Subcutaneous abdominal adipose tissue (tissue), 5 donors: Measurements from ENCODE around the gene N4BP3.

Experiments used
- H3K27ac ChIP-seq: one replicate; pipeline ENCODE4 v1.7.0; 2013; ENCODE audit warnings: low read depth, mild to moderate bottlenecking, inconsistent platforms, low read length, moderate library complexity
- H3K27me3 ChIP-seq, 5 donors: one replicate each; pipeline ENCODE4 v1.7.0; 2013; ENCODE audit warnings: low read length in 5 of 5, inconsistent platforms in 1 of 5; ENCODE audit not compliant: control insufficient read depth in 5 of 5, insufficient read depth in 4 of 5
- H3K36me3 ChIP-seq, 5 donors: one replicate each; pipeline ENCODE4 v1.7.0; 2013; ENCODE audit warnings: low read length in 5 of 5; ENCODE audit not compliant: control insufficient read depth in 5 of 5, insufficient read depth in 5 of 5
- H3K4me1 ChIP-seq, 5 donors: one replicate each; pipeline ENCODE4 v1.7.0; 2013; ENCODE audit warnings: low read length in 5 of 5, mild to moderate bottlenecking in 3 of 5, moderate library complexity in 1 of 5; ENCODE audit not compliant: control insufficient read depth in 5 of 5, insufficient read depth in 5 of 5
- H3K4me3 ChIP-seq, 5 donors: one replicate each; pipeline ENCODE4 v1.7.0; 2013; ENCODE audit warnings: low read length in 5 of 5, low read depth in 1 of 5
- H3K9ac ChIP-seq, 5 donors: one replicate each; pipeline ENCODE4 v1.7.0; 2013; ENCODE audit warnings: low read length in 5 of 5, mild to moderate bottlenecking in 4 of 5, moderate library complexity in 3 of 5
- H3K9me3 ChIP-seq, 5 donors: one replicate each; pipeline ENCODE4 v1.7.0; 2013; ENCODE audit warnings: low read length in 5 of 5; ENCODE audit not compliant: control insufficient read depth in 5 of 5
- donor health status: healthy.
- donor health status: healthy.
- donor health status: healthy.
- donor health status: healthy.
- donor health status: healthy.

Gene N4BP3

DNA sequence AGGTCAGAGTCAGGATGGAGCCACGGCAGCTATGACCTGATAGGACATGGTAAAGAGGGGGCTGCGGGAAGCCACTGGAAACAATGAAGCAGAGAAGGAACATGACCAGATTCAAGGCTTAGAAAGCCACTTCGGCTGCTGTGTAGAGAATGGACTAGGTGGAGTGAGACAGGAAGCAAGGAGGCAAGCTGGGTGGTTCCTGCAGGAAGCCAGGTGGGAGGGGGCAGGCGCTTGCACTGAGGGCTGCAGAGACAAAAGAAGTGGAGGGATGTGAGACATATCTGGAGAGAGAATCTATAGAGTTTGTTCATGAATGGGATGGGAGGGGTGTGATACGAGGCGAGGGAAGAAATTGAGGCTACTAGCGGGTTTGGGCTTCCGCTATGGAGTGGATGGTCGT is 19.0 kb upstream of the N4BP3 start:
- Histone ChIP-seq H3K9me3 (peaks cover 0 to 7% (median 0%) of the 10 kb centered on the region in 5 donors), H3K36me3 (no peaks in the 10 kb centered on the region), H3K27me3 (no peaks in the 10 kb centered on the region), H3K9ac (no peak overlapping the region), H3K4me3 (no peak overlapping the region), H3K27ac (no peak overlapping the region), H3K4me1 (no peaks in the 10 kb centered on the region)

DNA sequence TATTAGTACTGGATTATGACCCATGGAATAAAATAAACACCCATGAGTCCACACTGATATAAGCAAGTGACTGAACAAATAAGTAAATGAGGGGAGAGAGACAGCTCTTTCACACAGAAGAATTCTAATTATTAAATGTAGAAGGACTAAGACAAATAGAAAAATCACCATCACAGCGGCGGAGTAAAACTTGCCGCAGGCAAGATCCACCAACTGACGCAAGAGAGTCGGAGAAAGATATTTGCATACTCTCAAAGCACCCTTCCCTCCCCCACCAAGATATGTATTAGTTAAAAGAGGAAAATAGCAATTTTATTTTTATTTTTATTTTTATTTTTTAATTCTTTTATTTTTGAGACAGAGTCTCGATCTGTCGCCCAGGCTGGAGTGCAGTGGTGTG is 14.6 kb upstream of the N4BP3 start:
- Histone ChIP-seq H3K27me3 (no peaks in the 10 kb centered on the region), H3K36me3 (no peaks in the 10 kb centered on the region), H3K4me1 (no peaks in the 10 kb centered on the region), H3K9ac (no peak overlapping the region), H3K4me3 (no peak overlapping the region), H3K27ac (no peak overlapping the region), H3K9me3 (no peaks in the 10 kb centered on the region)

DNA sequence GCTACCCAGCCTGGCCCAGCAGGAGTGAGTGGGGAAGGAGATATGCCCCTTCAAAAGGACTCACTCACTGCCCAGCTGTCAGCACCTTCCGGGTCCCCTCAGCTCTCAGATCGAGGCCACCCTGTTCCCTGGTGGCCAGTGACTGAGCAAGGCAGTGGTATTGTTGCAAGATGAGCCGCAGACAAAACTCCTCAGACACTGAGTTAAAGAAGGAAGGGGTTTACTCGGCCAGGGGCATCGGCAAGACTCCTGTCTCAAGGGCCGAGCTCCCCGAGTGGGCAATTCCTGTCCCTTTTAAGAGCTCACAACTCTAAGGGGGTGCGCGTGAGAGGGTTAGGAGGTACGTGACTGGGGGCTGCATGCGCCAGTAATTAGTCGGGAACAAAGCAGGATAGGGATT is 9.7 kb upstream of the N4BP3 start:
- Histone ChIP-seq H3K4me1 (peaks cover 0 to 5% (median 0%) of the 10 kb centered on the region in 5 donors), H3K27ac (no peak overlapping the region), H3K27me3 (peaks cover 0 to 10% (median 3%) of the 10 kb centered on the region in 5 donors), H3K4me3 (no peak overlapping the region), H3K9me3 (no peaks in the 10 kb centered on the region), H3K36me3 (no peaks in the 10 kb centered on the region), H3K9ac (no peak overlapping the region)

DNA sequence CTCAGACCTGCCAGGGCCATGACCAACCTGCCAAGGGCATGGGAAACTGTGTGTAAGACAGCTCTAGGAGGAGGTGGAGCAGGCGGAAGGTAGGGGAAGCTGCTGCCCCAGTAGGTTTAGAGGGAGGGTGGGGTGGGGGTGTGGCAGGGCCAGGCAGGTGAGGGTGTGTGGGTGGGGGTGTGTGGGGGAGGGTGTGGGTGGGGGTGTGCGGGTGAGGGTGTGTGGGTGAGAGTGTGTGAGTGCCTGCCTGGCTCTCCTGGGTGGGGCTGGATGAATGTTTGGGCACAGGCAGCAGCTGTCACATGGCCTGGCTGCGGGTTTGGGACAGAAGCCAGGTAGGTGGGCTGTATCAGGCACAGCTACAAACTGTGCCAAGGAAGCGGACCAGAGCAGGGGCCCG is 8.8 kb upstream of the N4BP3 start:
- Histone ChIP-seq H3K27me3 (peaks cover 0 to 10% (median 3%) of the 10 kb centered on the region in 5 donors), H3K4me1 (peaks cover 0 to 11% (median 5%) of the 10 kb centered on the region in 5 donors), H3K9me3 (no peaks in the 10 kb centered on the region), H3K27ac (no peak overlapping the region), H3K4me3 (no peak overlapping the region), H3K9ac (no peak overlapping the region), H3K36me3 (no peaks in the 10 kb centered on the region)

DNA sequence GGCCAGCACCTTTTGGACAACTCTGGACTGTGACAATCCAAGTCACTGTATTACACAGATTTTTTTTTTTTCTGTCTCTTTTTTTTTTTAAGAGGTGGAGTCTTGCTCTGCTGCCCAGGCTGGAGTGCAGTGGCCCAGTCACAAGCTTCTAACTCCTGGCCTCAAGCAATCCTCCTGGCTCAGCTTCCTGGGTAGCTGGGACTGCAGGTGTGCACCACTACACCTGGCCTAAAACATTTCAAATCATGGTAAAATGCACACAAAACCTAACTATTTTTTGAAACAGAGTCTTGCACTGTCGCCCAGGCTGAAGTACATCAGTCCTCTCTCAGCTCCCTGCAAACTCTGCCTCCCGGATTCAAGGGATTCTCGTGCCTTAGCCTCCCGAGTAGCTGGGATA is 7.2 kb upstream of the N4BP3 start:
- Histone ChIP-seq H3K9me3 (no peaks in the 10 kb centered on the region), H3K27me3 (peaks cover 0 to 10% (median 4%) of the 10 kb centered on the region in 5 donors), H3K4me1 (peaks cover 0 to 11% (median 5%) of the 10 kb centered on the region in 5 donors), H3K27ac (no peak overlapping the region), H3K9ac (no peak overlapping the region), H3K36me3 (no peaks in the 10 kb centered on the region), H3K4me3 (no peak overlapping the region)

DNA sequence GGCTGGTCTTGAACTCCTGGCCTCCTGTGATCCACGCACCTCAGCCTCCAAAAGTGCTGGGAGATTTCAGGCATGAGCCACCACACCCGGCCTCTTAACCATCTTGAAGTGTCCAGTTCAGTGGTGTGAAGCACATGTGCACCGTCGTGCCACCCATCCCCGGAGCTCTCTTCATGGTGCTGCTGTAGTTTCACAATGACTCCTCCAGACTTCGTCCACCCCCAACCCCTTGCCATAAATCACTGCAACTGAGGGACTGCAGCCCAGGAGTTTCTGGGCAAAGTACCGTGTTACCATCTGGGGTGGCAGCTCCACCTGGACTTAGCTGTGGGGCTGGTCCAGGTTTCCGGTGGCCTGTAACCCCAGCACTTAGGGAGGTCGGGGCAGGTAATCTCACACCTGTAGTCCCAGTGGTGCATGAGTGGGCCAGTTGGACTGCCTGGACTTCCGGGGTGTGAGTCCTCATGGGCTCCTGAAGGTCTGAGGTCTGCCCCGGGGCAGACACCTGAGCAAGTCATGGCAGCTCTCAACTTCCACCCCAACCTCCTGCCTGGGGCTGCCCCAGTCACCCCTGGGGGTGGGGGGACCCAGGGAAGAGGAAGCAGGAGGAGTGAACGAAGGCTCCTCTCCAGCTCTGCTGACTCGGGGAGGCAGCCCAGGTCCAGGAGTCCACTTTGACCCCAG is 6.6 kb upstream of the N4BP3 start:
- peaks cover 0 to 10% (median 4%) of the 10 kb centered on the region in 5 donors for H3K27me3 ChIP-seq
- no peak overlapping the region for H3K9ac ChIP-seq
- no peak overlapping the region for H3K4me3 ChIP-seq
- no peaks in the 10 kb centered on the region for H3K36me3 ChIP-seq
- H3K4me1 ChIP-seq, result peaks cover 0 to 11% (median 5%) of the 10 kb centered on the region in 5 donors
- H3K27ac ChIP-seq, result no peak overlapping the region
- H3K9me3 ChIP-seq, result no peaks in the 10 kb centered on the region

DNA sequence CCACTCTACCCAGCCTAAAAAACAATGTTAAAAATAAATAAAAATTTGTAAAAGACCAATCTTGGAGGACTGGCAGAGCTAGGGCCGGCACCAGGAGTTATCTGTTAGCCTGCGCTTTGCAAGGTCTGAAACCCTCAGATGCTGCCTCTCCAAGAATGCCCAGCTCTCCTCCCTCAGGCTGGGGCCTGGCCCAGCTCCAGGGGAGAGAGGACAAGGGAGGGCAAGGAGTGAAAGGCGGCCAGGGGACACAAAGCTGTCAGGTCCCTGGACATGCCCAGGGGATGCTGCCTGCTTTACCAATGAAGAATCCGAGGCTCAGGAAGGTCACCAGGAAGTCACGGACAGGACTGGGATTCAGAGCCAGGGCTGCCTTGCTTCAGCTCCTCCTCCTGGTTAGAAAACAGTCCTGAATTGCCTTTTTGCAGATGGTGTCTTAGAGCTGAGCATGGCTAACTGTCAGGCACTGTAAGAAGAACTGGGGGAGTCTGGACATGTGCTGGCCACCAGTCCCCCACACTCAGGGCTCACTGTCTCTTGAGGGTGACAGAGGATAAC is 5.5 kb upstream of the N4BP3 start:
- H3K4me1 ChIP-seq, result peaks cover 0 to 12% (median 7%) of the 10 kb centered on the region in 5 donors
- no peaks in the 10 kb centered on the region for H3K36me3 ChIP-seq
- H3K27me3 ChIP-seq, result peaks cover 0 to 10% (median 4%) of the 10 kb centered on the region in 5 donors
- no peak overlapping the region for H3K9ac ChIP-seq
- H3K9me3 ChIP-seq, result peaks cover 0 to 3% (median 0%) of the 10 kb centered on the region in 5 donors
- H3K4me3 ChIP-seq, result no peak overlapping the region
- no peak overlapping the region for H3K27ac ChIP-seq

DNA sequence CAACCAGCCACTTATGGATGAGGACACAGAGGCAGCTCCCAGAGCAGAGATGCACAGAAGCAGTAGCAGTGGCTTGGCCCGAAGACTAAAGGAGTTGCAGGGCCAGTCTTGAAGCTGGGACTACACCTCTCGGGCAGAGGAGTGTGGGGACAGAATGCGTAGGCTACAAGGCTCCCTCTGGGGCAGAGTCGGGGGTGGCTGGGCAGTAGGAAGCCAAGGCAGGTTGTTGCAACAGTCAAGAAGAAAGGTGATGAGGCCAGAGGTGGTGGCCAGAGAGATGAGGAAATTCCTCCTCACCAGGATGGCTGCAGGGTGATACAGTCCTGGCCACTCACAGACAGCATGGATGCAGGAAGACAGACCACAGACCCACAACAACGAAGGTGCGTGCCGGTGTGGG is 4.9 kb upstream of the N4BP3 start:
- no peak overlapping the region for H3K27ac ChIP-seq
- H3K36me3 ChIP-seq, result no peaks in the 10 kb centered on the region
- peaks cover 0 to 15% (median 10%) of the 10 kb centered on the region in 5 donors for H3K4me1 ChIP-seq
- peaks cover 0 to 3% (median 0%) of the 10 kb centered on the region in 5 donors for H3K9me3 ChIP-seq
- peaks cover 0 to 10% (median 4%) of the 10 kb centered on the region in 5 donors for H3K27me3 ChIP-seq
- H3K4me3 ChIP-seq, result no peak overlapping the region
- no peak overlapping the region for H3K9ac ChIP-seq

DNA sequence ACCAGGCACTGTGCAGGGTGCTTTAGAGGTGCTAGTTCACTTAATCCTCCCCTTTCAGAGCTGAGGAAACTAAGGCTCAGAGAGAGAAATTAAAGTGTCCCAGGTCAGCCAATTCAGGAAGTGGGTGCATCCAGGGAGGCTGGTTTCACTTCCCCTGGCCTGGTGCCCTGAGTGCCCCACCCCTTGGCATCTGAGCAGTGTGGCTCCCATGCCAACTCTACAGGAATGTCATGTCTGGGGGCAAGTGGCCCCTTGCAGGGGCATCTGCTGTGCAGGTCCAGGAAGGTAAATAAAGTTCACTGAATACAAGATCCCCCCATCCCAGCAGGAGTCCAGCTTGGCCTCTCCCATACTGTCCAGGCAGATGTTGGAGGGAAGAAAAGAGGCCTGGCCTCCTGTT is 4.4 kb upstream of the N4BP3 start:
- H3K4me1 ChIP-seq, result peaks cover 0 to 19% (median 14%) of the 10 kb centered on the region in 5 donors

DNA sequence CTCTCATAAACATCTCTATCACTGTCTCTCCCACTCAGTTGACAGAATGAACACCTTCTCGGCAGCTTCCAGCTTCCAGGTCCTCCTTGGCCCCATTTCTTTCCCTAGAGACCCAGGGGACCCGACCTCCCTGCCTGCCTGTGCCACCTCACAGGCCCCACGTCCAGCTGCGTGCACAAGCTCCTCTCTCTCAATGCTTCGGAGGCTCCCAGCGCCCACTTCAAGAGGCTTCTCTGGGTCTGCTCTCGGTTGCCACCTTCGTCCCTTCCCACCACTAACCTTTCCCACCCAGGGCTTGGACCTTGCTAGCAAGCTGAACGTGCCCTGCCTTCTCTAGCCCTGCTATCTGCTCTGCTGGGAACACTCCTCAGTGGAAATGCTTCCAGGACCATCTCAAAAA is 2.8 kb upstream of the N4BP3 start:
- H3K4me3 ChIP-seq, result no peak overlapping the region
- no peak overlapping the region for H3K9ac ChIP-seq
- peaks cover 14 to 27% (median 22%) of the 10 kb centered on the region in 5 donors for H3K27me3 ChIP-seq
- H3K27ac ChIP-seq, result no peak overlapping the region
- peaks cover 0 to 32% (median 29%) of the 10 kb centered on the region in 5 donors for H3K4me1 ChIP-seq
- no peaks in the 10 kb centered on the region for H3K36me3 ChIP-seq
- peaks cover 0 to 3% (median 0%) of the 10 kb centered on the region in 5 donors for H3K9me3 ChIP-seq

More for the DNA sequence above, 4.4 kb upstream of the N4BP3 start:
- H3K27me3 ChIP-seq, result peaks cover 0 to 13% (median 7%) of the 10 kb centered on the region in 5 donors
- H3K9ac ChIP-seq, result no peak overlapping the region
- no peaks in the 10 kb centered on the region for H3K36me3 ChIP-seq
- peaks cover 0 to 3% (median 0%) of the 10 kb centered on the region in 5 donors for H3K9me3 ChIP-seq
- no peak overlapping the region for H3K27ac ChIP-seq
- H3K4me3 ChIP-seq, result no peak overlapping the region
